ENCODE data around the gene PDZD4.

Gene PDZD4

DNA sequence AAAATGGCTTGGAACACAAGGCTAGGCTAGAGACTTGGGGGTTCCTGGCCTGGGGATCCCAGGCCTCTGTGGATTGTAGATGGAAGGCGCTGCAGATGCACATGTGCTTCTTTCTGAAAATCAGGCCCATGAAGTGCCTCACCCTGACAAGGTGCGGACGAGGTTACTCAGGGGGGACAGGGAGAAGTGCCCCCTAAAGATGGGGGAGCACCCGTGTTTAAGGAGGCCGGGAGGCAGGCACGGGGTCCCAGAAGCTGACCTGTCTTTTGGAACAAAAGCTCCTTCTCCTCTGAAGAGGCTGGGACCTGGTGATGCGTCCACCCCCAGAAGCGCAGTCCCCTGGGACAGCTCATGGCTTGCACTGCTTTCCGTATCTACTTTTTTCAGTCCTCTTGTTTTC is 2.4 kb downstream of the PDZD4 start:
- TF ChIP-seq, protein P1, sequence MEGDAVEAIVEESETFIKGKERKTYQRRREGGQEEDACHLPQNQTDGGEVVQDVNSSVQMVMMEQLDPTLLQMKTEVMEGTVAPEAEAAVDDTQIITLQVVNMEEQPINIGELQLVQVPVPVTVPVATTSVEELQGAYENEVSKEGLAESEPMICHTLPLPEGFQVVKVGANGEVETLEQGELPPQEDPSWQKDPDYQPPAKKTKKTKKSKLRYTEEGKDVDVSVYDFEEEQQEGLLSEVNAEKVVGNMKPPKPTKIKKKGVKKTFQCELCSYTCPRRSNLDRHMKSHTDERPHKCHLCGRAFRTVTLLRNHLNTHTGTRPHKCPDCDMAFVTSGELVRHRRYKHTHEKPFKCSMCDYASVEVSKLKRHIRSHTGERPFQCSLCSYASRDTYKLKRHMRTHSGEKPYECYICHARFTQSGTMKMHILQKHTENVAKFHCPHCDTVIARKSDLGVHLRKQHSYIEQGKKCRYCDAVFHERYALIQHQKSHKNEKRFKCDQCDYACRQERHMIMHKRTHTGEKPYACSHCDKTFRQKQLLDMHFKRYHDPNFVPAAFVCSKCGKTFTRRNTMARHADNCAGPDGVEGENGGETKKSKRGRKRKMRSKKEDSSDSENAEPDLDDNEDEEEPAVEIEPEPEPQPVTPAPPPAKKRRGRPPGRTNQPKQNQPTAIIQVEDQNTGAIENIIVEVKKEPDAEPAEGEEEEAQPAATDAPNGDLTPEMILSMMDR (conservative IDR thresholded peaks at IDR 0.05; ENCODE audit: low read depth, low read length), result no peak
- H2AFZ ChIP-seq (ENCODE audit: low read depth), result no peak overlapping the region
- no peaks in the 10 kb centered on the region for H3K4me1 ChIP-seq (ENCODE audit: low read depth, poor library complexity, severe bottlenecking)
- H3K36me3 ChIP-seq (ENCODE audit: insufficient read depth), result no peaks in the 10 kb centered on the region
- H3K4me2 ChIP-seq, result no peak overlapping the region
- H3K79me2 ChIP-seq (ENCODE audit: insufficient read depth, low read depth), result no peaks in the 10 kb centered on the region
- H3K4me3 ChIP-seq (IDR thresholded peaks at IDR 0.05; ENCODE audit: insufficient read depth, low read depth, low read length), result no peak overlapping the region
- peaks cover 21% of the 10 kb centered on the region; the same call in 1 of the 2 replicates for H3K27me3 ChIP-seq (ENCODE audit: insufficient read depth, low read depth)
- no peak overlapping the region for H3K9ac ChIP-seq
- no peak overlapping the region for H3K27ac ChIP-seq
- no peaks in the 10 kb centered on the region for H4K20me1 ChIP-seq (ENCODE audit: insufficient read depth)

GRCh38 chrX:153827016-153827415 is 3.3 kb downstream of the PDZD4 start:
- no peak overlapping the region for H3K9ac ChIP-seq
- H4K20me1 ChIP-seq (ENCODE audit: insufficient read depth), result no peaks in the 10 kb centered on the region
- H3K4me3 ChIP-seq (IDR thresholded peaks at IDR 0.05; ENCODE audit: insufficient read depth, low read depth, low read length), result no peak overlapping the region
- TF ChIP-seq, protein P1 (conservative IDR thresholded peaks at IDR 0.05; ENCODE audit: low read depth, low read length), result no peak
- peaks cover 23% of the 10 kb centered on the region; the same call in 1 of the 2 replicates for H3K27me3 ChIP-seq (ENCODE audit: insufficient read depth, low read depth)
- no peaks in the 10 kb centered on the region for H3K4me1 ChIP-seq (ENCODE audit: low read depth, poor library complexity, severe bottlenecking)
- H3K79me2 ChIP-seq (ENCODE audit: insufficient read depth, low read depth), result no peaks in the 10 kb centered on the region
- H3K27ac ChIP-seq, result no peak overlapping the region
- no peak overlapping the region for H2AFZ ChIP-seq (ENCODE audit: low read depth)
- H3K4me2 ChIP-seq, result no peak overlapping the region
- no peaks in the 10 kb centered on the region for H3K36me3 ChIP-seq (ENCODE audit: insufficient read depth)

GRCh38 chrX:153825042-153825441 is 5.3 kb downstream of the PDZD4 start:
- Histone ChIP-seq H3K9ac (no peak overlapping the region), H3K27ac (no peak overlapping the region), H3K27me3 (ENCODE audit: insufficient read depth, low read depth) (peaks cover 32% of the 10 kb centered on the region; the same call in 1 of the 2 replicates), H3K4me2 (no peak overlapping the region), H2AFZ (ENCODE audit: low read depth) (no peak overlapping the region), H3K4me1 (ENCODE audit: low read depth, poor library complexity, severe bottlenecking) (no peaks in the 10 kb centered on the region), H4K20me1 (ENCODE audit: insufficient read depth) (no peaks in the 10 kb centered on the region), H3K79me2 (ENCODE audit: insufficient read depth, low read depth) (no peaks in the 10 kb centered on the region), H3K36me3 (ENCODE audit: insufficient read depth) (no peaks in the 10 kb centered on the region), H3K4me3 (IDR thresholded peaks at IDR 0.05; ENCODE audit: insufficient read depth, low read depth, low read length) (no peak overlapping the region)
- TF ChIP-seq, protein P1 (conservative IDR thresholded peaks at IDR 0.05; ENCODE audit: low read depth, low read length), result no peak

DNA sequence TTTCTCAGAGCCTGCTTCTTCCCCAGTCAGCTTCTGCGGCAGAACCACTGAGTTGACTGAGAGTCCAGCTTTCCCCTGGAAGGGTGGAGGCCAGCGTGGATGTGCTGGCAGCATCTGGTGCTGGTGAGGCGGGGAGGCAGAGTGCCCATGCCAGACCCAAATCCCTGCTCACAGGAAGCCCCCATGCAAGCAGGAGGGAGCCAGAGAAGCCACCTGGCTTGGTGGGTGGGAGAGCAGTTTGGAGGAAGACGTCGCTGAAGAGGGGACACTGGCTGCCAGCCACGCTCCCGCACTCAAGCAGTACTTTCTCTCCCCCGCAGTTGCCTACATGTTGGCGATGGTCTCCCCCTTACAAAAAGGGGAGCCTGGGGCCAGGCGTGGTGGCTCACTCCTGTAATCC is 6.0 kb downstream of the PDZD4 start:
- Histone ChIP-seq H3K27me3 (ENCODE audit: insufficient read depth, low read depth) (peaks cover 38% of the 10 kb centered on the region; the same call in 1 of the 2 replicates), H3K36me3 (ENCODE audit: insufficient read depth) (no peaks in the 10 kb centered on the region), H2AFZ (ENCODE audit: low read depth) (no peak overlapping the region), H3K4me3 (IDR thresholded peaks at IDR 0.05; ENCODE audit: insufficient read depth, low read depth, low read length) (no peak overlapping the region), H4K20me1 (ENCODE audit: insufficient read depth) (no peaks in the 10 kb centered on the region), H3K4me1 (ENCODE audit: low read depth, poor library complexity, severe bottlenecking) (no peaks in the 10 kb centered on the region), H3K79me2 (ENCODE audit: insufficient read depth, low read depth) (no peaks in the 10 kb centered on the region), H3K4me2 (no peak overlapping the region), H3K27ac (no peak overlapping the region), H3K9ac (no peak overlapping the region)
- TF ChIP-seq, protein P1 (conservative IDR thresholded peaks at IDR 0.05; ENCODE audit: low read depth, low read length), result no peak

All from KMS-11 (cell line).